ENCODE results near the gene DDX1. TPM values are rescaled to one million over a fixed set of nuclear protein-coding genes. Genes with fewer than 3 reads are reported as not detected.

Gene DDX1
- total RNA-seq, 1 donor from 2014 or later = 100 TPM

DNA sequence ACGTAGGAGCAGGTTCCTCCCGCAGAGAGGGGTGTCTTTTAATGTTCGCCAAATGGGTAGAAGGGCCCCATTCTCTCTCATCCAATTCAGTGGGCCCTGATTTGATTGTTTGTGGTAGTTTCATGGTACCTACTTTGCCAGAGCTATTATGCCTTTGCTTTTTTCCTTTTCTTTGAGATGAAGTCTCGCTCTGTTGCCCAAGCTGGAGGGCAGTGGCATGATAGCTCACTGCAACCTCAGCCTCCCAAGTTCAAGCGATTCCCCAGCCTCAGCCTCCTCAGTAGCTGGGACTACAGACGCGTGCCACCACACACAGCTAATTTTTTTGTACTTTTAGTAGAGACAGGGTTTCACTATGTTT, 59.7 kb downstream of the DDX1 start:
- Mint-ChIP-seq H3K36me3 (ENCODE audit: low read depth, unreplicated experiment) (peaks cover 4% of the 10 kb centered on the region), H3K27ac (ENCODE audit: unreplicated experiment) (no peak overlapping the region), H3K27me3 (ENCODE audit: unreplicated experiment) (peaks cover 21% of the 10 kb centered on the region), H3K9me3 (ENCODE audit: unreplicated experiment) (no peaks in the 10 kb centered on the region), H3K4me3 (ENCODE audit: unreplicated experiment) (no peak overlapping the region), H3K4me1 (ENCODE audit: unreplicated experiment) (peaks cover 28% of the 10 kb centered on the region)
- no peak for DNase-seq (ENCODE audit: low spot score)
- TF ChIP-seq, protein P1, sequence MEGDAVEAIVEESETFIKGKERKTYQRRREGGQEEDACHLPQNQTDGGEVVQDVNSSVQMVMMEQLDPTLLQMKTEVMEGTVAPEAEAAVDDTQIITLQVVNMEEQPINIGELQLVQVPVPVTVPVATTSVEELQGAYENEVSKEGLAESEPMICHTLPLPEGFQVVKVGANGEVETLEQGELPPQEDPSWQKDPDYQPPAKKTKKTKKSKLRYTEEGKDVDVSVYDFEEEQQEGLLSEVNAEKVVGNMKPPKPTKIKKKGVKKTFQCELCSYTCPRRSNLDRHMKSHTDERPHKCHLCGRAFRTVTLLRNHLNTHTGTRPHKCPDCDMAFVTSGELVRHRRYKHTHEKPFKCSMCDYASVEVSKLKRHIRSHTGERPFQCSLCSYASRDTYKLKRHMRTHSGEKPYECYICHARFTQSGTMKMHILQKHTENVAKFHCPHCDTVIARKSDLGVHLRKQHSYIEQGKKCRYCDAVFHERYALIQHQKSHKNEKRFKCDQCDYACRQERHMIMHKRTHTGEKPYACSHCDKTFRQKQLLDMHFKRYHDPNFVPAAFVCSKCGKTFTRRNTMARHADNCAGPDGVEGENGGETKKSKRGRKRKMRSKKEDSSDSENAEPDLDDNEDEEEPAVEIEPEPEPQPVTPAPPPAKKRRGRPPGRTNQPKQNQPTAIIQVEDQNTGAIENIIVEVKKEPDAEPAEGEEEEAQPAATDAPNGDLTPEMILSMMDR (IDR thresholded peaks at IDR 0.05; ENCODE audit: unreplicated experiment) = no peak

DNA sequence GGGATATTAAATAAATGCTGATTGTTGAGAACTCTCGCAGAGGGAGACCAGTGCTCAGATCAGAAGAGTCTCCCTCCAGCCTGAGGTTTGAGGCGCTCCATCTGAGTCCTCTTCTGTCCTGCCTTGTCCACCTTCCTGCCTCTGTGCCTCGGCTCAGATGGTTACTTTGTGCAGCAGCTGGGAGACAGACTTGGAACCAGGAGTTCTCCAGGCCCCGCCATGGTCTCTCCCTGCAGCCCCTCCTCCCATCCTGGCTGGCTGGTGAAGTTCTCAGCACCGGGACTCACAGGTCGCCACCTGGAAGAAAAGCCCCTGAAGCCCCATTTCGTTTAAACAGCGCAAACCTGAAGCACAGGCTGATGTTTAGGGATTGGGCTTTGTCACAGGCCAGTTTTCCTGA, 60.6 kb downstream of the DDX1 start:
- peaks cover 4% of the 10 kb centered on the region for H3K36me3 Mint-ChIP-seq (ENCODE audit: low read depth, unreplicated experiment)
- TF ChIP-seq, protein P1 (IDR thresholded peaks at IDR 0.05; ENCODE audit: unreplicated experiment) = no peak
- peaks cover 24% of the 10 kb centered on the region for H3K4me1 Mint-ChIP-seq (ENCODE audit: unreplicated experiment)
- no peaks in the 10 kb centered on the region for H3K9me3 Mint-ChIP-seq (ENCODE audit: unreplicated experiment)
- no peak overlapping the region for H3K4me3 Mint-ChIP-seq (ENCODE audit: unreplicated experiment)
- no peak for DNase-seq (ENCODE audit: low spot score)
- H3K27me3 Mint-ChIP-seq (ENCODE audit: unreplicated experiment) = peaks cover 19% of the 10 kb centered on the region
- no peak overlapping the region for H3K27ac Mint-ChIP-seq (ENCODE audit: unreplicated experiment)

DNA sequence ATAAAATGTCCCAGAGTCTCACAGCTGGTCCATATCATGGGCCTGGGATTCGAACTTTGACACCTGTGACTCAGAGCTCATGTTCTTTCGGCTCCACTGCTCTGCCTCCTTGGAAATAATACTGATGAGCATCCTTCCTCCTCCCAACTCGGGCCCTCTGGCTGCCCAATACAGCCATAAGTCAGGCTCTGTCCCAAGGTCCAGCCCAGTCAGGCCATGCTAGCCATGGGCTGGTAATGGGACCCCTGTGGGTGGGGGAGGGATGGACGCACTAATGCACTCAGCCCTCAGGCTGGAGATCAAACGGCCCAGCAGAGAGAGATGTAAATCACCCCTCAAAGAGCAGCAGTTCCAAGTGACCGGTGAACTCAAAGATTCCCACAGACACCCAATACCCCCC, 61.1 kb downstream of the DDX1 start:
- Mint-ChIP-seq H3K4me3 (ENCODE audit: unreplicated experiment) (no peak overlapping the region), H3K4me1 (ENCODE audit: unreplicated experiment) (peaks cover 24% of the 10 kb centered on the region), H3K9me3 (ENCODE audit: unreplicated experiment) (no peaks in the 10 kb centered on the region), H3K27ac (ENCODE audit: unreplicated experiment) (no peak overlapping the region), H3K36me3 (ENCODE audit: low read depth, unreplicated experiment) (peaks cover 4% of the 10 kb centered on the region), H3K27me3 (ENCODE audit: unreplicated experiment) (peaks cover 19% of the 10 kb centered on the region)
- TF ChIP-seq, protein P1 (IDR thresholded peaks at IDR 0.05; ENCODE audit: unreplicated experiment) = no peak
- DNase-seq (ENCODE audit: low spot score) = no peak

DNA sequence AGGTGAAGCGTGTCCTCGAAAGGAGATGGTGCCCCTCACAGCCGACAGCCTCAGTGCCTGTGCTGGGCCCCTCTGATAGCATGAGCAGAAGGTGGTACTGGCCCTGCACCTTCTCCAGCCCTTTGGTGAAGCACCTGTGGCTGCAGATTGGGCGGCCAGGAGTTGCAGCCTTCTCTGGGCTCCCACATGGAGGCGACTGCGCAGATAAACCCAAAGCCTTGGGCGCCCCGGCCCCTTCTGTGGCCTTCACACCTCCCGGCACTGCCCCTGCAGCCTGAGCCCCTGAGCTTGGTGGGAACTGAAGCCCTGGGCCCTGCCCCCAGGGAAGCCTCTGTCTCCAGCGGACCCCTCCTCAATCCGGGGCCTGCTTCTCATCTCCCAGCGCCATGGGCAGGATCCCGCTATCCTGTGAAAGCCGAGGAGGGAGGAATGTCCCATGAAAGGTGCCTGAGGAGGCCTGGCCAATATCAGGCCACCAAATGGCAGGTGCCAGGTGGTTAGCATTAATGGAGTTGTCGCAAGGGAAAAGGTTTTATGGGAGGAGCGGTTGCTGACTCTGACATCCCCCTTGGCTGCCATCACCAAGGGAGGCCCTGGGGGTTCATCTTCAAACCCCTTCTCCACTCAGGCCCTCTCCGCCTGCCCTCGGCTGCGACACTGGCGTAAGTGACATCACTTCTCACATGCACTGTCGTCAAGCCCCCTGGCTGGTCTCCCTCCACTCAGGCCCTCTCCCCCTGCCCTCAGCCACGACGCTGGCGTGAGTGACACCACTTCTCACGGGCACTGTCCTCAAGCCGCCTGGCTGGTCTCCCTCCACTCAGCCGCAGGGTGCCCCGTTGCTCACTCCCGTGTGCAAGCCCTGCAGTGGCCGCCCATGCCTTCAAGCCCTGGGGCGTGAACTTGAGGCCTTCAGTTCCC, 62.4 kb downstream of the DDX1 start:
- TF ChIP-seq, protein P1 (IDR thresholded peaks at IDR 0.05; ENCODE audit: unreplicated experiment) = no peak
- Mint-ChIP-seq H3K4me1 (ENCODE audit: unreplicated experiment) (peaks cover 17% of the 10 kb centered on the region), H3K9me3 (ENCODE audit: unreplicated experiment) (no peaks in the 10 kb centered on the region), H3K36me3 (ENCODE audit: low read depth, unreplicated experiment) (peaks cover 4% of the 10 kb centered on the region), H3K27me3 (ENCODE audit: unreplicated experiment) (peaks cover 15% of the 10 kb centered on the region), H3K27ac (ENCODE audit: unreplicated experiment) (no peak overlapping the region), H3K4me3 (ENCODE audit: unreplicated experiment) (no peak overlapping the region)
- DNase-seq (ENCODE audit: low spot score) = no peak

DNA sequence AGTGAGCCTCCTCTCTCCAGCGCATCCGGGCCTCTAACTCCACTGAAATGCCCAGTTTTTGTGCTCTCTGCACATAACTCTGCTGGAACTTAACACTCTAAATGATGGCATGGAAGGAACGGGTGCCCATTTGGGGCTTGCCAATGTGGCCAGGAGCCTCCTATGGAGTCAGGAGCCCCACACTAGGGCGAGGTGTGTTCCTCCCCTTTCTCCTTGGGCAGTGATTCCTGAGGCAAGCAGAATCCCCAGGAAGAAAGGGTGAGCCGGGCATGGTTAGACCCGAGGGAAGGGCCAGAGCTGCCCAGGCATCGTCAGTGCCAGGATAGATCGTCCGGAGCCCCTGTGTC, 63.0 kb downstream of the DDX1 start:
- Mint-ChIP-seq H3K36me3 (ENCODE audit: low read depth, unreplicated experiment) (peaks cover 4% of the 10 kb centered on the region), H3K27me3 (ENCODE audit: unreplicated experiment) (peaks cover 15% of the 10 kb centered on the region), H3K4me3 (ENCODE audit: unreplicated experiment) (no peak overlapping the region), H3K27ac (ENCODE audit: unreplicated experiment) (no peak overlapping the region), H3K4me1 (ENCODE audit: unreplicated experiment) (peaks cover 12% of the 10 kb centered on the region), H3K9me3 (ENCODE audit: unreplicated experiment) (no peaks in the 10 kb centered on the region)
- DNase-seq (ENCODE audit: low spot score) = no peak
- TF ChIP-seq, protein P1 (IDR thresholded peaks at IDR 0.05; ENCODE audit: unreplicated experiment) = no peak
